ENCODE measurements around the gene SKP2.

SKP2 gene

GRCh38 chr5:36214436-36214835 is 62.5 kb downstream of the SKP2 start:
- Histone ChIP-seq H3K9ac (ENCODE audit: low read length in 5 of 5) (no peak overlapping the region), H3K4me1 (ENCODE audit: control insufficient read depth in 5 of 5, insufficient read depth in 5 of 5, low read length in 5 of 5) (no peaks in the 10 kb centered on the region), H3K9me3 (ENCODE audit: control insufficient read depth in 5 of 5, low read length in 5 of 5) (no peaks in the 10 kb centered on the region), H3K4me3 (ENCODE audit: low read depth in 1 of 5, low read length in 5 of 5) (no peak overlapping the region), H3K27ac (ENCODE audit: low read depth, low read length) (no peak overlapping the region), H3K27me3 (ENCODE audit: control insufficient read depth in 5 of 5, insufficient read depth in 4 of 5, low read length in 5 of 5) (no peaks in the 10 kb centered on the region), H3K36me3 (ENCODE audit: control insufficient read depth in 5 of 5, insufficient read depth in 5 of 5, low read length in 5 of 5) (peaks cover 21 to 58% (median 45%) of the 10 kb centered on the region in 5 donors)

DNA sequence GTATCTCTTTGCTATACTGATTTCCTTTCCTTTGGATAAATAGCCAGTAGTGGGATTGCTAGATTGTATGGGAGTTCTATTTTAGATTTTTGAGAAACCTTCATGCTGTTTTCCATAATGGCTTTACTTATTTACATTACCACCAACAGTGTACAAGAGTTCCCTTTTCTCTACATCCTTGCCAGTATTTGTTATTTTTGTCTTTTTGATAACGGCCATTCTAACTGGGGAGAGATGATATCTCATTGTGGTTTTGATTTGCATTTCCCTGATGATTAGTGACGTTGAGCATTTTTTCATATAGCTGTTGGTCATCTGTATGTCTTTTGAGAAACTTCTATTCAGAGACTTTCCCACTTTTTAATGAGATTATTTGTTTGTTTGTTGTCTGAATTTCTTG is 64.0 kb downstream of the SKP2 start:
- Histone ChIP-seq H3K36me3 (ENCODE audit: control insufficient read depth in 5 of 5, insufficient read depth in 5 of 5, low read length in 5 of 5) (peaks cover 28 to 59% (median 45%) of the 10 kb centered on the region in 5 donors), H3K9me3 (ENCODE audit: control insufficient read depth in 5 of 5, low read length in 5 of 5) (no peaks in the 10 kb centered on the region), H3K4me1 (ENCODE audit: control insufficient read depth in 5 of 5, insufficient read depth in 5 of 5, low read length in 5 of 5) (no peaks in the 10 kb centered on the region), H3K4me3 (ENCODE audit: low read depth in 1 of 5, low read length in 5 of 5) (no peak overlapping the region), H3K27me3 (ENCODE audit: control insufficient read depth in 5 of 5, insufficient read depth in 4 of 5, low read length in 5 of 5) (no peaks in the 10 kb centered on the region), H3K9ac (ENCODE audit: low read length in 5 of 5) (no peak overlapping the region), H3K27ac (ENCODE audit: low read depth, low read length) (no peak overlapping the region)

GRCh38 chr5:36217567-36217966 is 65.7 kb downstream of the SKP2 start:
- no peaks in the 10 kb centered on the region for H3K9me3 ChIP-seq (ENCODE audit: control insufficient read depth in 5 of 5, low read length in 5 of 5)
- no peaks in the 10 kb centered on the region for H3K27me3 ChIP-seq (ENCODE audit: control insufficient read depth in 5 of 5, insufficient read depth in 4 of 5, low read length in 5 of 5)
- peaks cover 27 to 65% (median 41%) of the 10 kb centered on the region in 5 donors for H3K36me3 ChIP-seq (ENCODE audit: control insufficient read depth in 5 of 5, insufficient read depth in 5 of 5, low read length in 5 of 5)
- no peaks in the 10 kb centered on the region for H3K4me1 ChIP-seq (ENCODE audit: control insufficient read depth in 5 of 5, insufficient read depth in 5 of 5, low read length in 5 of 5)
- H3K4me3 ChIP-seq (ENCODE audit: low read depth in 1 of 5, low read length in 5 of 5) = no peak overlapping the region
- no peak overlapping the region for H3K27ac ChIP-seq (ENCODE audit: low read depth, low read length)
- H3K9ac ChIP-seq (ENCODE audit: low read length in 5 of 5) = no peak overlapping the region

GRCh38 chr5:36217988-36218387 is 66.1 kb downstream of the SKP2 start:
- Histone ChIP-seq H3K9me3 (ENCODE audit: control insufficient read depth in 5 of 5, low read length in 5 of 5) (no peaks in the 10 kb centered on the region), H3K27ac (ENCODE audit: low read depth, low read length) (no peak overlapping the region), H3K4me1 (ENCODE audit: control insufficient read depth in 5 of 5, insufficient read depth in 5 of 5, low read length in 5 of 5) (no peaks in the 10 kb centered on the region), H3K4me3 (ENCODE audit: low read depth in 1 of 5, low read length in 5 of 5) (no peak overlapping the region), H3K27me3 (ENCODE audit: control insufficient read depth in 5 of 5, insufficient read depth in 4 of 5, low read length in 5 of 5) (no peaks in the 10 kb centered on the region), H3K9ac (ENCODE audit: low read length in 5 of 5) (no peak overlapping the region), H3K36me3 (ENCODE audit: control insufficient read depth in 5 of 5, insufficient read depth in 5 of 5, low read length in 5 of 5) (peaks cover 27 to 65% (median 40%) of the 10 kb centered on the region in 5 donors)

DNA sequence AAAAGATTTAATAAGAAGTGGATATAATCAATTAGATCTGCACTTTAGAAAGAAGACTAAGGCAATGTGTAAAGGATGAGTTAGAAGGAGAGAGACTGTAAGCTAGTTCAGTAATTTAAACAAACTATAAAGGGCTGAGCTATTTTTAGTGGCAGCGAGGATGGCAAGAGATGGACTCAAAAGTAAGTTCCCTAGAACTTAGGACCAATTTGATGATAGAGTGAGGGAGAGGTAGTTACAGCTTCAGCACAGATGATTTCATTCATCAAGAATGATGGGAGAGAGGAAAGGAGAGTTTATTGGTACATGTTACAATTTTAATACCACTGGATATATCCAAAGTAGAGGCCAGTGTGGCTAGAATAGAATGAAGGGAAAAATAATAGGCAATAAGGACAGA is 70.7 kb downstream of the SKP2 start:
- Histone ChIP-seq H3K4me3 (ENCODE audit: low read depth in 1 of 5, low read length in 5 of 5) (no peak overlapping the region), H3K4me1 (ENCODE audit: control insufficient read depth in 5 of 5, insufficient read depth in 5 of 5, low read length in 5 of 5) (peaks cover 0 to under 1% (median 0%) of the 10 kb centered on the region in 5 donors), H3K27me3 (ENCODE audit: control insufficient read depth in 5 of 5, insufficient read depth in 4 of 5, low read length in 5 of 5) (no peaks in the 10 kb centered on the region), H3K27ac (ENCODE audit: low read depth, low read length) (no peak overlapping the region), H3K9ac (ENCODE audit: low read length in 5 of 5) (no peak overlapping the region), H3K9me3 (ENCODE audit: control insufficient read depth in 5 of 5, low read length in 5 of 5) (no peaks in the 10 kb centered on the region), H3K36me3 (ENCODE audit: control insufficient read depth in 5 of 5, insufficient read depth in 5 of 5, low read length in 5 of 5) (peaks cover 29 to 56% (median 36%) of the 10 kb centered on the region in 5 donors)

GRCh38 chr5:36227046-36227445 is 75.1 kb downstream of the SKP2 start:
- Histone ChIP-seq H3K36me3 (ENCODE audit: control insufficient read depth in 5 of 5, insufficient read depth in 5 of 5, low read length in 5 of 5) (peaks cover 16 to 27% (median 20%) of the 10 kb centered on the region in 5 donors), H3K4me3 (ENCODE audit: low read depth in 1 of 5, low read length in 5 of 5) (no peak overlapping the region), H3K9ac (ENCODE audit: low read length in 5 of 5) (no peak overlapping the region), H3K9me3 (ENCODE audit: control insufficient read depth in 5 of 5, low read length in 5 of 5) (no peaks in the 10 kb centered on the region), H3K27ac (ENCODE audit: low read depth, low read length) (no peak overlapping the region), H3K4me1 (ENCODE audit: control insufficient read depth in 5 of 5, insufficient read depth in 5 of 5, low read length in 5 of 5) (peaks cover 0 to 3% (median 0%) of the 10 kb centered on the region in 5 donors), H3K27me3 (ENCODE audit: control insufficient read depth in 5 of 5, insufficient read depth in 4 of 5, low read length in 5 of 5) (no peaks in the 10 kb centered on the region)

DNA sequence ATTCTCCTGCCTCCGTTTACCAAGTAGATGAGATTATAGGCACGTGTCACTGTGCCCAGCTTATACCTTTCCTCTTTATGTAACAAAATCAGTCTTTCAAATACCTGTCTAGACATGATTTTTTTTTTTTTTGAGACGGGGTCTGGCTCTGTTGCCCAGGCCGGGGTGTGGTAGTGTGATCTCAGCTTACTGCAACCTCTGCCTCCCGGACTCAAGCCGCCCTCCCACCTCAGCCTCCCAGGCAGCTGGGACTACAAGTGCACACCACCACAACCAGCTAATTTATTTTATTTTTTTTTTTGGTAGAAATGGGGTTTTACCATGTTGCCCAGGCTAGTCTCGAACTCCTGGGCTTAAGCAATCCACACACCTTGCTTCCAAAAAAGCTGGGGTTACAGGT is 76.6 kb downstream of the SKP2 start:
- peaks cover 0 to 3% (median 0%) of the 10 kb centered on the region in 5 donors for H3K4me1 ChIP-seq (ENCODE audit: control insufficient read depth in 5 of 5, insufficient read depth in 5 of 5, low read length in 5 of 5)
- H3K9ac ChIP-seq (ENCODE audit: low read length in 5 of 5) = no peak overlapping the region
- no peak overlapping the region for H3K4me3 ChIP-seq (ENCODE audit: low read depth in 1 of 5, low read length in 5 of 5)
- H3K9me3 ChIP-seq (ENCODE audit: control insufficient read depth in 5 of 5, low read length in 5 of 5) = no peaks in the 10 kb centered on the region
- H3K27ac ChIP-seq (ENCODE audit: low read depth, low read length) = no peak overlapping the region
- no peaks in the 10 kb centered on the region for H3K27me3 ChIP-seq (ENCODE audit: control insufficient read depth in 5 of 5, insufficient read depth in 4 of 5, low read length in 5 of 5)
- H3K36me3 ChIP-seq (ENCODE audit: control insufficient read depth in 5 of 5, insufficient read depth in 5 of 5, low read length in 5 of 5) = peaks cover 8 to 19% (median 15%) of the 10 kb centered on the region in 5 donors

DNA sequence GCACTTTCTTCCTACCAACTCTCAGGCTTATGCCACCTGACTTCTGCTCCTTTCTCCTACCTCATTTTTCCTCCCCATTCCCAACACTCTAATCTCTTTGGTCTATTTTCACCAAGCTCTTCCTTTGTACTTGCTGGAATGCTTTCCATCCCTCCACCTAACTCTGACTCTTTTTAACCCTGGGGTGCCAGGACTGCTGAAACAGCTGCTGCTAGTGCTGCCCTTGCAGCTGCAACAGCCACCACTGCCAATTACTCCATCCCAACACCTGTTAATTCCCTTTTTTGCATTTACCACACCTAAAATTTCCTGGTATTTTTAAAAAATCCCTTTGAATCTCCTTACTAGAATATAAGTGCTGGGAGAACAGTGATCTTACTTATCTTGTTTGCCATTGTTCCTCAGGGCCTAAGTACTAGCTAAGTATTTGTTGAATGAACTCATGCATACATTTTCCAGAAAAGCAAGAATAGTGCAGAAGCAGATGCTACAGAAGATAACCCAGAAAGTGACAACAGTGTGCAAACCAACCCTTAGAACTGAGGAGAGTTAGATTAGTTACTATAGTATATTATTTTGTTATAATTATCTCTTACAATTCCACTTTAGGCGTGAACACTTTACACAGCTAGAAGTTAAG is 78.4 kb downstream of the SKP2 start:
- H3K4me1 ChIP-seq (ENCODE audit: control insufficient read depth in 5 of 5, insufficient read depth in 5 of 5, low read length in 5 of 5) = peaks cover 0 to 3% (median 0%) of the 10 kb centered on the region in 5 donors
- H3K27me3 ChIP-seq (ENCODE audit: control insufficient read depth in 5 of 5, insufficient read depth in 4 of 5, low read length in 5 of 5) = no peaks in the 10 kb centered on the region
- no peak overlapping the region for H3K27ac ChIP-seq (ENCODE audit: low read depth, low read length)
- peaks cover 3 to 11% (median 4%) of the 10 kb centered on the region in 5 donors for H3K36me3 ChIP-seq (ENCODE audit: control insufficient read depth in 5 of 5, insufficient read depth in 5 of 5, low read length in 5 of 5)
- H3K4me3 ChIP-seq (ENCODE audit: low read depth in 1 of 5, low read length in 5 of 5) = no peak overlapping the region
- no peaks in the 10 kb centered on the region for H3K9me3 ChIP-seq (ENCODE audit: control insufficient read depth in 5 of 5, low read length in 5 of 5)
- H3K9ac ChIP-seq (ENCODE audit: low read length in 5 of 5) = no peak overlapping the region

DNA sequence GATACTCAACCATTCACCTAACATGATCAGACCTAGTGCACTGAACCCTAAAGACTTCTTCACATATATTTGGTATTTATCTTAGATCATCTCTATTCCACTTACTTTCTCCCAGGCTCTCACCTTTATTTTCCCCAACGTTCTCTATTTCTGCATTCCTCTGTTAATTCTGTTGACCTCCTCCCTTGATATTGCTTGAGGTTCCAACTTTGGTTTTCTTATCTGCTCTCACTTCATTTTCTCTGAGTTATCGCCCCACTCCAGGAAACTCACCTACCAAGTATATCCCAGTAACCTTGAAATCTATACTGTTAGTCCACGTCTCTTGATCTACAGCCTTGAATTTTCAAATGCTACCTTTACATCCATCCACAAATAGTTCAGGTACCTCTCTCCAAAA is 80.6 kb downstream of the SKP2 start:
- Histone ChIP-seq H3K9me3 (ENCODE audit: control insufficient read depth in 5 of 5, low read length in 5 of 5) (no peaks in the 10 kb centered on the region), H3K9ac (ENCODE audit: low read length in 5 of 5) (no peak overlapping the region), H3K4me3 (ENCODE audit: low read depth in 1 of 5, low read length in 5 of 5) (no peak overlapping the region)

More for the DNA sequence above, 80.6 kb downstream of the SKP2 start:
- Histone ChIP-seq H3K36me3 (ENCODE audit: control insufficient read depth in 5 of 5, insufficient read depth in 5 of 5, low read length in 5 of 5) (no peaks in the 10 kb centered on the region), H3K4me1 (ENCODE audit: control insufficient read depth in 5 of 5, insufficient read depth in 5 of 5, low read length in 5 of 5) (peaks cover 0 to 5% (median 0%) of the 10 kb centered on the region in 5 donors), H3K27me3 (ENCODE audit: control insufficient read depth in 5 of 5, insufficient read depth in 4 of 5, low read length in 5 of 5) (no peaks in the 10 kb centered on the region), H3K27ac (ENCODE audit: low read depth, low read length) (no peak overlapping the region)

Measured in subcutaneous abdominal adipose tissue (tissue), 5 donors.